HG03520 (cell line): ENCODE data around the gene OPN4.

ENCODE experiments used
- ATAC-seq: cut with Tn5 transposase; IDR thresholded peaks from one replicate; pipeline ENCODE4 v1.9.1; 2021; ENCODE audit warnings: mild to moderate bottlenecking, moderate library complexity; ENCODE audit not compliant: unreplicated experiment

Gene OPN4

DNA sequence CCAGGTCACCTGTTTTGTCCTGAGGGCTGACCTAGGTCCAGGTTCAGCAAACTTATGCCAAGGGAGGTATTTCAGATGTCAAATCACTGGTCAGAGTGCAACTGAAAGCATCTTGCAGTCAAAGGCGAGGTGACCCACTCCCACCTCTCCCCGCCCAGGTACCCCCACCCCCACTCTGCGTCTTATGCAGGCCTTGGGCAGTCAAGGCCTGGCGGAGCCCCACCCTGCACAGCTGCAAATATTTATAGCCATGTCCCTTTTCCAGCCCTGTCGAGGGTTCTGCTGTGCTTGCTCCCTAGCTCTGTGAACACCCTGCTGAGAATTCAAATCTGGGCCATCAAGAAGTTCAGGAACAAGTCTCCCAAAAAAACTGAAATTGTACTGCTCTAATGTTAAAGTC lies 61.5 kb downstream of the OPN4 start:
- no peak for ATAC-seq
